HFF-Myc (cell line): ENCODE data around the gene CDC42EP2.
"Not testable (repeated sequence)": the region's sequence is repeated elsewhere in the genome, so short reads cannot be mapped to it uniquely, and the experiment has no call there.

ENCODE experiments used
- DNase-seq: peaks from one replicate; pipeline ENCODE4 v3.0.0-alpha.2; 2011; ENCODE audit warnings: low read depth; ENCODE audit errors: extremely low read depth
- H3K4me3 ChIP-seq: replicated peaks from 2 replicates; pipeline ENCODE4 v1.5.1; 2011; ENCODE audit warnings: low read depth, mild to moderate bottlenecking, control low read depth, low read length
- TF ChIP-seq, protein P1 (sequence below): IDR thresholded peaks from 2 replicates; pipeline ENCODE4 v1.5.1; 2012; ENCODE audit warnings: mild to moderate bottlenecking, low read depth, low read length, control low read depth; ENCODE audit errors: missing control alignments

CDC42EP2 gene

DNA sequence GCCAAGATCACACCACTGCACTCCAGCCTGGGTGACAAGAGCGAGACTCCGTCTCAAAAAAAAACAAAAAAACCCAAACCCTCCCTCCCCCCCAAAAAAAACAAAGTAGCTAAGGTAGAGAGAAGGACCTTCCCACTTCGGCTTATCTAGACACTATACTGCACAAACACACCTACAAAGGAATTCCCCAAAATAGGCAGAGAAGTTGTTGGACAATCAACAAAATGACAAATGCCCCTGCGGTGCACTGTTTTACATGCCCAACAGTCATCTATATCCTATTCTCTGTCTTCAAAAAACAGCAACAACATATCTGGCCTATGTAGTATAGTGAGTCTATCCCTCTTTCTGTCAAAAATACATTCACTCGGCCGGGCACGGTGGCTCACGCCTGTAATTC is 12.4 kb downstream of the CDC42EP2 start:
- no peak overlapping the region for H3K4me3 ChIP-seq
- no peak for DNase-seq
- TF ChIP-seq, protein P1, sequence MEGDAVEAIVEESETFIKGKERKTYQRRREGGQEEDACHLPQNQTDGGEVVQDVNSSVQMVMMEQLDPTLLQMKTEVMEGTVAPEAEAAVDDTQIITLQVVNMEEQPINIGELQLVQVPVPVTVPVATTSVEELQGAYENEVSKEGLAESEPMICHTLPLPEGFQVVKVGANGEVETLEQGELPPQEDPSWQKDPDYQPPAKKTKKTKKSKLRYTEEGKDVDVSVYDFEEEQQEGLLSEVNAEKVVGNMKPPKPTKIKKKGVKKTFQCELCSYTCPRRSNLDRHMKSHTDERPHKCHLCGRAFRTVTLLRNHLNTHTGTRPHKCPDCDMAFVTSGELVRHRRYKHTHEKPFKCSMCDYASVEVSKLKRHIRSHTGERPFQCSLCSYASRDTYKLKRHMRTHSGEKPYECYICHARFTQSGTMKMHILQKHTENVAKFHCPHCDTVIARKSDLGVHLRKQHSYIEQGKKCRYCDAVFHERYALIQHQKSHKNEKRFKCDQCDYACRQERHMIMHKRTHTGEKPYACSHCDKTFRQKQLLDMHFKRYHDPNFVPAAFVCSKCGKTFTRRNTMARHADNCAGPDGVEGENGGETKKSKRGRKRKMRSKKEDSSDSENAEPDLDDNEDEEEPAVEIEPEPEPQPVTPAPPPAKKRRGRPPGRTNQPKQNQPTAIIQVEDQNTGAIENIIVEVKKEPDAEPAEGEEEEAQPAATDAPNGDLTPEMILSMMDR, result no peak

DNA sequence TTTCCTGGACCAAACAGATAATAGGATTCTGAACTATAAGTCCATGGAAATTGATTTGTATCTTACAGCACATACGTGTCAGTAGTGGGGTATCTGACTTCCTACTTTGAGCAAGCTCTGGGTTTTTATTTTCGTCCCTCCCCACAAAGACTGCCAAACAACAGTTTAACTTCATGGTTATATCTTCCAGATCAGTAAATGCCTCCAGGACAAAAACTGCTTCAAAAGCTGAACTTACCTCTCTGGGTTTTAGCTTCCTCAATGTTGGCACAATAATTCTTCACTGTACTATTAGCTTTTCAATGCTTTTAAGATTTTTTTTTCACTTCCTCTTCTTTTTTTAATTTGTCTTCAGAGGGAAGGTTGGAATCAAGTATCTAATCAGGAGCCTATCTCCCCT is 14.8 kb downstream of the CDC42EP2 start:
- TF ChIP-seq, protein P1, result no peak
- DNase-seq, result no peak
- no peak overlapping the region for H3K4me3 ChIP-seq

DNA sequence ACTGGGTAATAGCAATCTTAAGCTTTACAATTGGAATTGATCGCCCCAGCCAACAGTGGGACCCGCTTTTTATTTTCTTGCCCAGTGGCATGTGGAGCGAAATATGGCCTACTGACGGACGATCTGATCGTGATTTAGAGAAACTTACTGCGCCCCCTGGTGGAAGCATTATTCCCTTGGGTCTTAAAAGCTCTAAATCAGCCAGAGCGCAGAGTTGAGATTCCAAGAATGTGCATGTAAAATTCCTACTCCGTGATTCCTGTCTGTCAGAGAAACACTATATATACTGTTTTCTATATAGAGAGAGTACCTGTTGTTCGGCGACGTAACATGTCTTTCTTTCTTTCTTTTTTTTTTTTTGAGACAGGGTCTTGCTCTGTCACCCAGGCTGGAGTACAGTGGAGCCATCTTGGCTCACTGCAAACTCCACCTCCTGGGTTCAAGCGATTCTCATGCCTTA is 15.3 kb downstream of the CDC42EP2 start:
- H3K4me3 ChIP-seq, result no peak overlapping the region
- TF ChIP-seq, protein P1, result peak; percentile 77
- peak; percentile 91 for DNase-seq

DNA sequence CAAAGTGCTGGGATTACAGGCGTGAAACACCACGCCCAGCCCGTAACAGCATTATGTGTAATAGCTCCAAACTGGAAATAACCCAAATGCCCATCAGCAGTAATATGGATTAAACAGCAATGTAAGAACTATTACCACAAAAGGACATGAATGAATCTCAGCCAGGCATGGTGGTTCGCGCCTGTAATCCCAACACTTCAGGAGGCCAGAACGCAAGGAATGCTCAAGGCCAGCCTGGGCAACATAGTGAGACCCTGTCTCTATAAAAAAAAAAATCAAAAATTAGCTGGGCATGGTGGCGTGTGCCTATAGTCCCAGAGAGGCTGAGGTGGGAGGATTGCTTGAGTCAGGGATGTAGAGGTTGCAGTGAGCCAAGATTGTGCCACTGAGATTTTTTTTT is 15.9 kb downstream of the CDC42EP2 start:
- TF ChIP-seq, protein P1, result no peak
- DNase-seq, result no peak
- H3K4me3 ChIP-seq, result no peak overlapping the region

DNA sequence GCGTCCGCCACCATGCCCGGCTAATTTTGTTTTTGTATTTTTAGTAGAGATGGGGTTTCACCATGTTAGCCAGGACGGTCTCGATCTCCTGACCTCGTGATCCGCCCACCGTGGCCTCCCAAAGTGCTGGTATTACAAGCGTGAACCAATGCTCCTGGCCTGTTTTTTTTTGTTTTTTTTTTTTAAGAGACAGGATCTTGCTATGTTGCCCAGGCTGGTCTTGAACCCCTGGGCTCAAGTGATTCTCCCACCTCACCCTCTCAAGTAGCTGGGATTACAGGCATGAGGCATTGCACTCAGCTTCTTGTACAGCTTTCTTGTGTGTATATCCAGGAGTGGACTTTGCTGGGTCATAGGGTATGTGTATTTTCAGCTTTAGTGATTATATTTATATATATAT is 17.9 kb downstream of the CDC42EP2 start:
- not testable (repeated sequence) for DNase-seq

DNA sequence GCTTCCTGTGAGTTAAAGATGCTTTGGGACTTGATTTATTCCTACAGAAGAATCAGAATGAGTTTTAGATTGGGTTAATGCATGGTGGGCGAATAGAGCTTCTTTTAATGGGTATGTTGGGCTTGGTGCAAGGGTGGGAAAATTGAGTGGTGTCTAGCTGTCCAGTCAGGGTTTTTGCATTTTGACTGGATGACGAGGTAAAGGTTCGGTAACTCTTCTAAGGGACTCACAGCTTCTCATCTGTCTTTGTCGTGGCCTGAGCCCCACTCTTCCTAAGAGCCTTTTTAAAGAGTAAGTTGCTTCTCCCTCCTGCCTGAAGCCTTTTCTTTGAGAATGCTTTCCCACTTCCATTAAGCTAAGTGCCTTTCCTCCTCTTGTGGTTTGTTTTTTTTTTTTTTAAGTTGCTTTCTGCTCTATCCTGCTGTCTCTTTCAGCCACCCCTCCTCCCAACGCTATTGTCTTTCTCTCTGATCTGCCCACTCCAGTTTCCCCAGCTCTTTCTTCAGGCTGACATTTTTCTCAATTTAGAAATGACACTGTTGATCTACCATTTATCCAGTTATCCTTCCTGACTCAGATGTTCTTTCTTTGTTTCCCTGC is 20.1 kb downstream of the CDC42EP2 start:
- TF ChIP-seq, protein P1, result no peak
- peak overlapping the region; percentile 93 for H3K4me3 ChIP-seq
- DNase-seq, result no peak

More for the DNA sequence above, 17.9 kb downstream of the CDC42EP2 start:
- H3K4me3 ChIP-seq, result not testable (repeated sequence)

DNA sequence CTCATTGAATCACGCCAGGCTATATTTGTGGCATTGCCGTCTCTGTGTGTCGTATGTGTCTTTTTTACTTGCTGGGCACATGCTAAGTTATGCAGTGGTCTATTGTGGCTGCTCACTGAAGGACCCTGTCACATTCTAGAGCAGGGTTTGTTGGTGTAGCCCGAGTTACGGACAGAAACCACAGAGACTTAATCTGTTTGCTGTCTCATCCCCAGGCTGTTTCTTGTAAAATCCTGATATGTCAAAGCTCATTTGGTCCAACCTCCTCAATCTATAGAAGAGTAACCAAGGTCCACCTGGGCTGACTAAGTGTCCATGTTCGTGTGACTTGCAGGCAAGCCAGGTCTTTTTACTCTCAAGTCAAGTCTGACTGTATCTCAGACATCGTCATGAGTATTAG is 24.0 kb downstream of the CDC42EP2 start:
- no peak for DNase-seq
- TF ChIP-seq, protein P1, result no peak

More for the DNA sequence above, 24.0 kb downstream of the CDC42EP2 start:
- no peak overlapping the region for H3K4me3 ChIP-seq
